IPS DF 6.9 (cell line): ENCODE data around the gene ASTN2.

Source experiments
- DNase-seq: peaks from one replicate; pipeline ENCODE4 v3.0.0-alpha.2; 2013; ENCODE audit warnings: low read depth, low spot score
- H3K27ac ChIP-seq: one replicate; pipeline ENCODE4 v1.5.1; 2013; ENCODE audit warnings: low read length, control low read depth
- H3K27me3 ChIP-seq: 2 replicates; pipeline ENCODE4 v1.6.1; 2013; ENCODE audit warnings: mild to moderate bottlenecking, low read length; ENCODE audit not compliant: control insufficient read depth, insufficient read depth
- H3K36me3 ChIP-seq: 2 replicates; pipeline ENCODE4 v1.6.1; 2013; ENCODE audit warnings: low read length; ENCODE audit not compliant: control insufficient read depth, insufficient read depth
- H3K4me1 ChIP-seq: 2 replicates; pipeline ENCODE4 v1.6.1; 2013; ENCODE audit warnings: low read length; ENCODE audit not compliant: control insufficient read depth, insufficient read depth
- H3K4me3 ChIP-seq: 2 replicates; pipeline ENCODE4 v1.5.1; 2013; ENCODE audit warnings: mild to moderate bottlenecking, low read length
- H3K9me3 ChIP-seq: 2 replicates; pipeline ENCODE4 v1.6.1; 2013; ENCODE audit warnings: low read length, inconsistent platforms; ENCODE audit not compliant: control insufficient read depth, insufficient read depth
- WGBS: extraction: QIAGEN DNeasy Blood & Tissue Kit; methylation state at CpG from one replicate; pipeline ENCODE4 v1.1.7; 2013; ENCODE audit warnings: mixed read lengths, missing lambda C conversion rate; ENCODE audit not compliant: insufficient read length, insufficient coverage; 5-methylcytosine and 5-hydroxymethylcytosine counted together

Gene ASTN2

DNA sequence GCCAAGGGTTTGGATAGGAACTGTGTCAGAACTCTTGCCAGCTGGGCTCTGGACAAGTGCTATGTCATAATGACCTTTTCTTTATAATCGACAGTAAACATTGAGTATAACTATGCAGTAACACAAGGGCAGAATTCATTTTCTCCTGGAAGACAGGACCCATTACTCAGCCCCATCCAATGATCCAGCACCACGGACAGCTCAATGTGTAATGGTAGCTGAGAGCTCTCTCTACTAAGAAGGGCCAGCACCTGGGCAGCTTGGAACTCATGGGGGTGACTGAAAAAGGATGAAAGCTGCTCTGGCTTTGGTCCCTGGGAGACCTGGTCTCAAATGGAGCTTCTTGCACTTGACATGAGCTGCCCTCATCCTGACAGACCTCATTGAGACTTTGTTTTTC, 380.0 kb downstream of the ASTN2 start:
- no peaks in the 10 kb centered on the region for H3K9me3 ChIP-seq
- H3K27ac ChIP-seq = no peak overlapping the region
- H3K4me3 ChIP-seq = no peak overlapping the region
- no peaks in the 10 kb centered on the region for H3K36me3 ChIP-seq
- no CpG with 5 or more reads among the region's 2 CpGs for WGBS
- H3K4me1 ChIP-seq = no peaks in the 10 kb centered on the region
- peak; percentile 16 for DNase-seq
- H3K27me3 ChIP-seq = no peaks in the 10 kb centered on the region

DNA sequence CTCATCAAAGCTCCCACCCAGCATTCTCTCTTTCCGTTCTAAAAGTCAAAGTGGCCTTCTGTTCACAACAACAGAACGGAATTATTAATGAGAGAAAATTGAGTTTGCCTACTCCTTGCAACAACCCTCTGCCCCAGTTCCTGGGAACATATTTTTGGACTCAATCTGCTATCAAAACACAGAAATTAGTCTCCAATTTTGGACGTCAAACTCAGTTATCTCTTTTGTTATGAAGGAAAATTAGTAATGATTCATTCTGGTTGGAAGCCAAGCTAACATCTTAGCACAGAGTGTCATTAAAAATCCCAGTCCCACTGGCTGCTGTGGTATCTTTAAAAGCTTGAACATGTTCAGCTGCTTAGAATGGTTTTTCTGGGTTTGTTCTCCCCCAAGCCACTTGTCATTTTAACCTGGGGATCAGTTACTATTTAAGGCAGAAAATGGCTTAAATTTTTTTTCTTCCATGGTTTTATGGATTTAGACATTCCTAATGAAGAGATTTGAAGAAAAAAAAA, 384.5 kb downstream of the ASTN2 start:
- H3K27me3 ChIP-seq = no peaks in the 10 kb centered on the region

DNA sequence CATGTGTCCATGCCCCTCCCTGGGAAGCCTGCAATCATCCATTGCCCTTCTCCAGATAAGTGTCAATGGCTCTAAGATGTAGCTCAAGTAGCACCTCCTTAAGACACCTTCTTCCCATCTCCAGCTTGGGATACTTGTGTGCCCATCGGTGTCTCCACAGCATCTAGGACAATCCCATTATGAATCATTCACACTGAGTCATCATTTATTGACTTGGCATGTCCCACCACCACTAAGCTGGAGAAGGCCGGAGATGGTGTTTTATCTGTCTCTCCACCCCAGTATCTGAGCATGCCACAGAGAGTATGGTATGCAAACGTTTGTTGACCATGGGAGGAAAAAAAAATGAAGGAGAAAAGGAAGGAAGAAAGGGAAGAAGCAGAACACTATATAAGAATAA, 385.5 kb downstream of the ASTN2 start:
- Histone ChIP-seq H3K4me3 (no peak overlapping the region), H3K27ac (no peak overlapping the region), H3K4me1 (no peaks in the 10 kb centered on the region), H3K27me3 (no peaks in the 10 kb centered on the region), H3K9me3 (no peaks in the 10 kb centered on the region), H3K36me3 (no peaks in the 10 kb centered on the region)
- no peak for DNase-seq
- no CpG with 5 or more reads among the region's 3 CpGs for WGBS

More for the DNA sequence above, 384.5 kb downstream of the ASTN2 start:
- no peak for DNase-seq
- no peak overlapping the region for H3K4me3 ChIP-seq
- H3K27ac ChIP-seq = no peak overlapping the region
- no peaks in the 10 kb centered on the region for H3K4me1 ChIP-seq
- no peaks in the 10 kb centered on the region for H3K36me3 ChIP-seq
- no CpG with 5 or more reads among the region's 3 CpGs for WGBS
- H3K9me3 ChIP-seq = no peaks in the 10 kb centered on the region

DNA sequence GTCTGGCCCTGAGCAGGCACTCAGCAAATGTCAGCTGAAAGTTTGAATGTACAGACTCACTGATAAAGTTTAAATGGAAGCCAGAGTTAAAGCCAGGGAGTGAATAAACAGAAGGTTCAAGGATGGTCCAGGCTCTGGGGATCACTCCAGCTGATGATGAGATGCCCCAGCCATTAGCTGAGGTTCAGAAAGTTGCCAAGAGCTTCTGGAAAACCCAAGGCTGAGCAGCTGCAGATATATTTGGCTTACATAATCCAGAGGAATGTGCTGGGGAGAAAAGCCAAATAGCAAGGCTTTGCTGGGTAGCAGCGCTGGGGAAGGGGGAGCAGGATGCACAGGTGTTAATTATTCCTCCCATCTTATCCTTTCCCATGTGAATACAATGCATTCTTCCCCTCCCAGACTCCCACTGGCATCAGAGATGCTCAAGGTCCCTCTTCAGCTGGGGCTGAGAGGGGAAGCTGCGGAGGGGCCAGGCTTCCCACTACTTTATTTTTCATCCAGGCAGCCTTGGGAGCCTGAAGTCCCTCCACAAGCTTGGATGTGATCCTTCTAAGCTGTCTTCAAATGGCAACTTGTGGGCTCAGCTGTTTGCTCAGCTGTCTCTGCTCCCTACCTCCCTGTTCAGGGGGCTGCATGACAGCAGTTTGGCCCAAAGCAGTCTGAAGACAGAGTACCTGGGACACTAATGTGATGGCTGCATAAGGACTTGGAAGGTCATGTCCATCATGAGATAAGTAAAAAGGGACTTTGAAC, 386.6 kb downstream of the ASTN2 start:
- no peaks in the 10 kb centered on the region for H3K36me3 ChIP-seq
- no peak overlapping the region for H3K4me3 ChIP-seq
- no peak overlapping the region for H3K27ac ChIP-seq
- H3K9me3 ChIP-seq = no peaks in the 10 kb centered on the region
- no peak for DNase-seq
- H3K4me1 ChIP-seq = no peaks in the 10 kb centered on the region
- no CpG with 5 or more reads among the region's 2 CpGs for WGBS
- no peaks in the 10 kb centered on the region for H3K27me3 ChIP-seq

- no CpG with 5 or more reads among the region's 2 CpGs for WGBS
Measured at GRCh38 chr9:117021906-117022305, 393.0 kb downstream of the ASTN2 start.

GRCh38 chr9:117018966-117019617, 395.8 kb downstream of the ASTN2 start:
- no peak overlapping the region for H3K4me3 ChIP-seq
- no peak overlapping the region for H3K27ac ChIP-seq
- no peaks in the 10 kb centered on the region for H3K27me3 ChIP-seq
- DNase-seq = no peak
- WGBS = no CpG with 5 or more reads among the region's 6 CpGs
- H3K4me1 ChIP-seq = no peaks in the 10 kb centered on the region; the same call in 1 of the 2 replicates
- H3K36me3 ChIP-seq = no peaks in the 10 kb centered on the region
- H3K9me3 ChIP-seq = no peaks in the 10 kb centered on the region

More at GRCh38 chr9:117021906-117022305, 393.0 kb downstream of the ASTN2 start:
- Histone ChIP-seq H3K9me3 (no peaks in the 10 kb centered on the region), H3K4me1 (no peaks in the 10 kb centered on the region; the same call in 1 of the 2 replicates), H3K4me3 (no peak overlapping the region), H3K36me3 (no peaks in the 10 kb centered on the region), H3K27ac (no peak overlapping the region), H3K27me3 (no peaks in the 10 kb centered on the region)
- DNase-seq = no peak

DNA sequence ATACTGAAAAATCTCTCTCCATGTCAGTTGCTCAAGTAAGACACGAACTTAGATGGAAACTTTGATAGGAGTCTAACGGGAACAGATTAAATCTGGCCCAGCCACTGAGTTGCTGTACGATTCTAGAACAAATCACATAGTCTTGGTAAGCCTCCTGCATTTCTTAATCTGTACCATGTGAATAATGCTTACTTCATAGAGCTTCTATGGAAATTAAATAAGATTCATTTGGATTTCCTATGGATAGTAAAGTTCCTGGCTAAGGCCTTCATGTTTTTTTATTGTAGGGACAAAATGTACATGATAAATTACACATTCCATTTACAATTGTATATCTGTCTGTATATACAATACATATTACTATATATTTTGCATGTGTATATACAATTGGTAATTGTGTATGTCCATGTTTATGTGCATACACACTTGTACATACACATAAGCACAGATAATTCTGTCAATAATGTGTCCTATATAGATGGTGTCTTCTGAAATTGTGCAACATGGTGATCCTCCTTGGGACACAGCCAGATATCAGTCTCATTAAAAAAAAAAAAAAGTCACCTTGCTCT, 397.4 kb downstream of the ASTN2 start:
- DNase-seq = no peak
- H3K27ac ChIP-seq = no peak overlapping the region
- no peaks in the 10 kb centered on the region for H3K9me3 ChIP-seq
- no peaks in the 10 kb centered on the region for H3K36me3 ChIP-seq
- no CpG with 5 or more reads among the region's 3 CpGs for WGBS
- H3K4me3 ChIP-seq = no peak overlapping the region
- no peaks in the 10 kb centered on the region for H3K4me1 ChIP-seq
- H3K27me3 ChIP-seq = no peaks in the 10 kb centered on the region

DNA sequence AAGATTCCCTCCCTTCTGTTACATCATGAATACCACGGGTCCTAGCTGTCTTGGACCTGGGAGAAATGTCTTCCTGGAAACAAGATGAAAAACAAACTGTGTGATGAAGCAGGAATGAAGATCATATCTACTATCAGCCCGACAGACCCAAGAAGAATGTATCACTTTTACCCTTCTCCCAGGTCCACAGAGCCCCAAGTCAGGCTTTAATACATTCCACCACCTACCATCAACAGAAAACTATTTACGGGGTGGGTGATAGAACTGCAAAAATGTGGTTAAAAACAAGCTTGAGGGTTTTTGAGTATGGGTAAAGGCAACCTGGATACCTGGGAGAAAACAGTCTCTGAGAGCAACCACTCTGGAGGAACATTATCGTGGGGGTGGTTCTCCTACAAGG, 400.8 kb downstream of the ASTN2 start:
- Histone ChIP-seq H3K27ac (no peak overlapping the region), H3K27me3 (no peaks in the 10 kb centered on the region), H3K36me3 (no peaks in the 10 kb centered on the region), H3K4me3 (no peak overlapping the region), H3K9me3 (no peaks in the 10 kb centered on the region), H3K4me1 (0 out of 2 replicates have a peak, but pooled peaks cover 2% of the 10 kb centered on the region)
- WGBS = no CpG with 5 or more reads among the region's 4 CpGs
- DNase-seq = no peak

DNA sequence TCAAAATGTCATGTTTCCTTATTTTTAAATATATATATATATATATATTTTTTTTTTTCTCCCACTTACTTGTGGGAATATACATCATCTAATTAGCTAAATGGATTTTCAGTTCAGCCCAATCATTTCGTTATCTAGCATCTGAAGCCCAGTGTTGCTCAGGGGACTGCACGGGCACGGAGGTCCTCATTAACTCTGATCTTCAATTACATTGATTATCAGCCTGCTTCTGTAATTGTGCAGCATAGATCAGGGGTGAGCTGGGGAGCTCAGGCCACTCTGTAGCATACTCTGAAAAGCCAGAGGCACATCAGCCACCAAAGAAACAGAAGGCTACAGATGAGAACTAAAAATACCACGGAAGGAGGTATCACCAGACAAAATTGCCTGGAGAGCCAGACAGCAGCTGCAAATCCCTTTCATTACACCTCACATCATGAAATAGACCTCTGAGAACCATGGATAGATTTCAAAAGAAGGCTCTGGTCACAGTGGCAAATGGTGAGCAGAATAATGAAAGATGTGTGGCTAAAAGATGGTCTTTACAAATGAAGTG, 401.3 kb downstream of the ASTN2 start:
- no peaks in the 10 kb centered on the region for H3K9me3 ChIP-seq
- no peaks in the 10 kb centered on the region for H3K36me3 ChIP-seq
- H3K4me1 ChIP-seq = 0 out of 2 replicates have a peak, but pooled peaks cover 2% of the 10 kb centered on the region
- H3K27me3 ChIP-seq = no peaks in the 10 kb centered on the region
- WGBS = no CpG with 5 or more reads among the region's 4 CpGs
- H3K27ac ChIP-seq = no peak overlapping the region
- DNase-seq = no peak
- H3K4me3 ChIP-seq = no peak overlapping the region

DNA sequence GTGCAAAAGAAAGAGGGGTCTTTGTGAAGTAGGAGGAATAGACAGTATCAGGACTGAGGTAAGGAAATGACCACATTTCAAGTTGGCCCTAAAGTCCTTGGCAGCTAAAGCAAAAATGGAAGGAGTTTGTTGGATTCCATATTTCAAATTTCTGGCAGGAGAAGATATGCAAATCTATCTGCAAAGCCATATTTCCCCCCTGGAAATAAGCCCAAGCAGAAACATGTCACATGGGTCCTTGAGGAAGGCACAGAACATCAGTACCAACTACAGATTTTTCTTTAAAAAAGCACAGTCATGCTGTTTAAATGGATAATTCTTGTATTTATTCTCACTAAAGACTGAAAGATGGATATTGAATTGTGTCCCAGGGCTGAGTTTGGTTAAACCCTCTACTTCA, 404.8 kb downstream of the ASTN2 start:
- H3K9me3 ChIP-seq = no peaks in the 10 kb centered on the region
- no peaks in the 10 kb centered on the region for H3K27me3 ChIP-seq
- no peak for DNase-seq
- no peak overlapping the region for H3K27ac ChIP-seq
- no peaks in the 10 kb centered on the region for H3K36me3 ChIP-seq
- no peak overlapping the region for H3K4me3 ChIP-seq
- 0 out of 2 replicates have a peak, but pooled peaks cover 2% of the 10 kb centered on the region for H3K4me1 ChIP-seq
